NCI-H345 treated with DMSO at 0.1 percent for 48 hours (cell line): ENCODE results near the gene OLFM4.

Experiments
- DNase-seq: peaks from one replicate; lab custom pipeline; 2025; ENCODE audit not compliant: unreplicated experiment; lab: John Stamatoyannopoulos, UW

OLFM4 gene

GRCh38 chr13:53066411-53066810, 37.8 kb downstream of the OLFM4 start:
- DNase-seq = no peak

- no peak for DNase-seq
Observed at GRCh38 chr13:53068585-53069520, 40.2 kb downstream of the OLFM4 start.

GRCh38 chr13:53069800-53070199, 41.2 kb downstream of the OLFM4 start:
- DNase-seq = no peak

- DNase-seq = no peak
Observed at GRCh38 chr13:53073711-53074110, 45.1 kb downstream of the OLFM4 start.

GRCh38 chr13:53074114-53074513, 45.5 kb downstream of the OLFM4 start:
- no peak for DNase-seq

- no peak for DNase-seq
Observed at GRCh38 chr13:53075356-53076041, 46.9 kb downstream of the OLFM4 start.

- no peak for DNase-seq
Observed at GRCh38 chr13:53079691-53080090, 51.1 kb downstream of the OLFM4 start.

GRCh38 chr13:53088871-53089270, 60.3 kb downstream of the OLFM4 start:
- DNase-seq = no peak

- no peak for DNase-seq
Observed at GRCh38 chr13:53089951-53090350, 61.3 kb downstream of the OLFM4 start.

- no peak for DNase-seq
Observed at GRCh38 chr13:53090461-53090860, 61.8 kb downstream of the OLFM4 start.

- DNase-seq = no peak
Observed at GRCh38 chr13:53092931-53093330, 64.3 kb downstream of the OLFM4 start.

- no peak for DNase-seq
Observed at GRCh38 chr13:53098455-53098854, 69.8 kb downstream of the OLFM4 start.

GRCh38 chr13:53100394-53101063, 71.9 kb downstream of the OLFM4 start:
- DNase-seq = no peak
